Neuron (in vitro differentiated cells): ENCODE data around the gene SNHG17.
"Not testable (repeated sequence)": the region's sequence is repeated elsewhere in the genome, so short reads cannot be mapped to it uniquely, and the experiment has no call there.

Experiments used
- H2AFZ ChIP-seq: one replicate; pipeline ENCODE4 v1.6.1; 2013; ENCODE audit warnings: low read depth, mild to moderate bottlenecking, inconsistent platforms, low read length, moderate library complexity
- H3K27me3 ChIP-seq: one replicate; pipeline ENCODE4 v1.6.1; 2013; ENCODE audit warnings: low read length; ENCODE audit not compliant: insufficient read depth
- H3K36me3 ChIP-seq: one replicate; pipeline ENCODE4 v1.6.1; 2013; ENCODE audit warnings: low read length; ENCODE audit not compliant: insufficient read depth
- H3K4me1 ChIP-seq: one replicate; pipeline ENCODE4 v1.6.1; 2013; ENCODE audit warnings: low read length; ENCODE audit not compliant: insufficient read depth
- H3K4me3 ChIP-seq: 2 replicates; pipeline ENCODE4 v1.5.1; 2013; ENCODE audit warnings: mild to moderate bottlenecking, low read length, moderate library complexity
- H3K9me3 ChIP-seq: one replicate; pipeline ENCODE4 v1.6.1; 2013; ENCODE audit warnings: low read length

Gene SNHG17

GRCh38 chr20:38395751-38396395, 39.3 kb downstream of the SNHG17 start:
- not testable (repeated sequence) for H3K4me3 ChIP-seq, H3K36me3 ChIP-seq, H3K9me3 ChIP-seq, H3K27me3 ChIP-seq, H3K4me1 ChIP-seq, H2AFZ ChIP-seq

- Histone ChIP-seq H3K27me3 (peaks cover 3% of the 10 kb centered on the region), H2AFZ (no peak overlapping the region), H3K36me3 (no peaks in the 10 kb centered on the region), H3K9me3 (no peaks in the 10 kb centered on the region), H3K4me1 (no peaks in the 10 kb centered on the region), H3K4me3 (no peak overlapping the region)
Measured at GRCh38 chr20:38395165-38395564, 40.0 kb downstream of the SNHG17 start.

DNA sequence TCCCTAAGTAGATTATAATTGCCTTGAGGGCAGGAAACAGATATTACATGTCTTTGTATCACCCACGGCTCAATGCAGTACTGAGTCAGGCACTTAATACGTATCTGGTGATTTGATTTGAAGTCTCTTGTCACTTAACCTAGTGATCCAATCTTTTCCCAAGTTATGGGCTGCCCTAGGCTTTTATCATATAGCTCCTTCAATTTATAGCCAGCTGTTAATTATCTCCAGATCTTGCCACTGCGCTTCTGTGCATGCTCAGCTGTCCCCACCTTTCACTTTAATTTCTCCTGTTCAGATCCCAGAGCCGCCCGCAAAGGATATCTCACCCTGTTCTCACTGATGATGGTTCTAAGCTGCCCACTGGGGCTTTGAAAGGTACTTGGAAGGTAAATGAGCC, 41.9 kb downstream of the SNHG17 start:
- Histone ChIP-seq H3K36me3 (no peaks in the 10 kb centered on the region), H2AFZ (no peak overlapping the region), H3K4me3 (no peak overlapping the region), H3K9me3 (no peaks in the 10 kb centered on the region), H3K4me1 (no peaks in the 10 kb centered on the region), H3K27me3 (peaks cover 3% of the 10 kb centered on the region)

- no peaks in the 10 kb centered on the region for H3K36me3 ChIP-seq
- H3K27me3 ChIP-seq, result peaks cover 2% of the 10 kb centered on the region
- H2AFZ ChIP-seq, result no peak overlapping the region
- H3K9me3 ChIP-seq, result no peaks in the 10 kb centered on the region
- no peak overlapping the region for H3K4me3 ChIP-seq
- H3K4me1 ChIP-seq, result no peaks in the 10 kb centered on the region
Measured at GRCh38 chr20:38392356-38392755, 42.8 kb downstream of the SNHG17 start.

DNA sequence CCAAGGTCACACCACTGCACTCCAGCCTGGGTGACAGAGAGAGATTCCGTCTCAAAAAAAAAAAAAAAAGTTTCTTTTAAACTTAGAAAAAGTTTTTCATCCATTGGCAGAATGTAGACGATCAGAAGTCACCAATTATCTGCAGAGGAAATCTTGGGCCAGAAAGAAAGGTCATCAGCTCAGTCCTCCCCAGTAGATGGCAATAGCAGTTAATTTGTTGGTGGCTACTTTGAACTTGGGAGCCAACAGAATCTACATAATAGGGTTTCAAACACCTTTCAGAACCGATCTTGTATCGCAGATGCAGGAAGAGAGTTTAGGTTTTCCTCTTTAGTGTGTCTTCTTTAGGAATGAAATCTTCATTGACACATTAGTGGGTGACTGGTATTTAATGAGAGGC, 47.2 kb downstream of the SNHG17 start:
- H3K4me1 ChIP-seq, result no peaks in the 10 kb centered on the region
- H2AFZ ChIP-seq, result no peak overlapping the region
- H3K36me3 ChIP-seq, result no peaks in the 10 kb centered on the region
- no peaks in the 10 kb centered on the region for H3K9me3 ChIP-seq
- no peaks in the 10 kb centered on the region for H3K27me3 ChIP-seq
- no peak overlapping the region for H3K4me3 ChIP-seq

GRCh38 chr20:38386851-38387250, 48.3 kb downstream of the SNHG17 start:
- H3K36me3 ChIP-seq, result no peaks in the 10 kb centered on the region
- no peak overlapping the region for H3K4me3 ChIP-seq
- H3K9me3 ChIP-seq, result no peaks in the 10 kb centered on the region
- no peaks in the 10 kb centered on the region for H3K27me3 ChIP-seq
- H3K4me1 ChIP-seq, result no peaks in the 10 kb centered on the region
- H2AFZ ChIP-seq, result no peak overlapping the region

- H3K36me3 ChIP-seq, result no peaks in the 10 kb centered on the region
- H3K9me3 ChIP-seq, result no peaks in the 10 kb centered on the region
- H3K27me3 ChIP-seq, result no peaks in the 10 kb centered on the region
- no peaks in the 10 kb centered on the region for H3K4me1 ChIP-seq
- H3K4me3 ChIP-seq, result no peak overlapping the region
- no peak overlapping the region for H2AFZ ChIP-seq
Measured at GRCh38 chr20:38386004-38386403, 49.1 kb downstream of the SNHG17 start.

DNA sequence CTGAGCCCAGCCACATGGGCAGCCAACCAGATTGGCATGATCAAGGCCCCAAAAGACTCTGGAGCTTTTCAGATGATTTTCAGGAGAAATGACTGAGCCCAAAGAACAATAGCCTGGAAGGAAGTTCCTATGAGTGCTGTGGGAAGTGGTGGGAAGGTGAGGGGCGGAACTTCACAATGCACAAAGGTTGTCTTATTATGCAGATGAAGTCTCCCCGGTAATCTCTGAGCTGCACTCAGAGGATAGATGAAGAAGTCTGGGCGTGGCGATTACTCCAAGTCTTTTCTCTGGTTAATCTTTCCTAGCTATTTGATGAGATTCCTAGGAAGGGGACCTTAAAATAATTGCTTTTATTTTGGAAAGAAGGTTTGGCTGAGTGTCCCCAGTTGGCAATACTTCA, 52.0 kb downstream of the SNHG17 start:
- H3K27me3 ChIP-seq, result no peaks in the 10 kb centered on the region
- no peaks in the 10 kb centered on the region for H3K4me1 ChIP-seq
- H3K4me3 ChIP-seq, result no peak overlapping the region
- no peaks in the 10 kb centered on the region for H3K9me3 ChIP-seq
- H2AFZ ChIP-seq, result no peak overlapping the region
- H3K36me3 ChIP-seq, result no peaks in the 10 kb centered on the region

DNA sequence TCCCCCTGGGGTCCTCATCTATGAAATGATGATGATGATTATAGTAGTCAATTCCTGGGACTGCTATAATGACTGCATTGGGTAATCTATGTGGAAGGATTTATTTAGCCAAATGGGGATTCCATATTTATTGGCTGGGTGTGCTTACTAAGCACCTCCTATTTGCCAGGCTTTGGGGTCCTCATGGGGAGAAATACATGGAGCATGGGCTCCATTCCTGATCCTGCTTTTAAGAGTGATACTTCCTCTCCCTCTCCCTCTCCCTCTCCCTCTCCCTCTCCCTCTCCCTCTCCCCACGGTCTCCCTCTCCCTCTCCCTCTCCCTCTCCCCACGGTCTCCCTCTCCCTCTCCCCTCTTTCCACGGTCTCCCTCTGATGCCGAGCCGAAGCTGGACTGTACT, 57.3 kb downstream of the SNHG17 start:
- H3K9me3 ChIP-seq, H2AFZ ChIP-seq, H3K27me3 ChIP-seq, H3K36me3 ChIP-seq, H3K4me3 ChIP-seq, H3K4me1 ChIP-seq: not testable (repeated sequence)

DNA sequence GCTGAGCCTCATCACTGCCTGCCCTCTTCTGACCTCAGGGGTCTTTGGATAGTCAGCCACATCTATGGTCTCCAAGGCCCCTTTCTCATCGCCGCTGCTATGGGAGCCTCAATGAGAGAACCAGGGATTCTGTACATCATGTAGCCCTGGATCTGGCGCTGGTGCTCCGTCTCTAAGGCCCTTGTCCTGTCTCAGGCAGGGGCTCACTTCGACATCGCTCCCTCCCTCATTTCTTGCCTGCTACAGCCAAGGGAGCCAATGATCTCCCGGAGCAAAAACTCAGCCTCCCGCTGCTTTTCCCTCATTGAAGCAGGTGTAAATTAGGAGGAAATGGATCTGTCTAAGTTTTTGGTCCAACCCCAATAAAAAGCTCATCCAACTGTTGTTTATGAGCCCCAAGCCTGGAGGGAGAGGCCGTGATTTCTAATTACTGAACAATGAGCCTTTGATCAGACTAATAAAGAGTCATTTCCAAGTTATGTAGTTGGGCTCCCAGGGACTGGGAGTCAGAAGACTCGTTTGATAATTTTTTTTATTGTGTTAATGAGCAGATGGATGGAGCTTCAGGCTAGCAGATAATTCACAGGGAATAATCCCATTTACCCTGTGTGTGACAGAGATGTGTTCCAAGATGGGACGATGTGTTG, 58.0 kb downstream of the SNHG17 start:
- no peak overlapping the region for H2AFZ ChIP-seq
- no peaks in the 10 kb centered on the region for H3K36me3 ChIP-seq
- H3K27me3 ChIP-seq, result peaks cover 7% of the 10 kb centered on the region
- no peaks in the 10 kb centered on the region for H3K4me1 ChIP-seq
- no peak overlapping the region for H3K4me3 ChIP-seq
- H3K9me3 ChIP-seq, result no peaks in the 10 kb centered on the region

- Histone ChIP-seq H3K9me3 (no peaks in the 10 kb centered on the region), H3K36me3 (no peaks in the 10 kb centered on the region), H2AFZ (no peak overlapping the region), H3K4me3 (no peak overlapping the region), H3K27me3 (peaks cover 7% of the 10 kb centered on the region), H3K4me1 (no peaks in the 10 kb centered on the region)
Measured at GRCh38 chr20:38373898-38374297, 61.2 kb downstream of the SNHG17 start.

GRCh38 chr20:38373231-38373867, 61.8 kb downstream of the SNHG17 start:
- H2AFZ ChIP-seq, result no peak overlapping the region
- H3K27me3 ChIP-seq, result peaks cover 7% of the 10 kb centered on the region
- no peaks in the 10 kb centered on the region for H3K9me3 ChIP-seq
- no peak overlapping the region for H3K4me3 ChIP-seq
- H3K4me1 ChIP-seq, result no peaks in the 10 kb centered on the region
- H3K36me3 ChIP-seq, result no peaks in the 10 kb centered on the region

GRCh38 chr20:38372806-38373205, 62.3 kb downstream of the SNHG17 start:
- H3K4me1 ChIP-seq, result no peaks in the 10 kb centered on the region
- H3K4me3 ChIP-seq, result no peak overlapping the region
- peaks cover 7% of the 10 kb centered on the region for H3K27me3 ChIP-seq
- no peaks in the 10 kb centered on the region for H3K36me3 ChIP-seq
- H3K9me3 ChIP-seq, result no peaks in the 10 kb centered on the region
- H2AFZ ChIP-seq, result no peak overlapping the region
